ENCODE data around the gene ARHGAP36. TPM values are rescaled to one million over a fixed set of nuclear protein-coding genes. Genes with fewer than 3 reads are reported as not detected.

Gene ARHGAP36
- polyA plus RNA-seq, 2 of the 4 experiments (the other 2 are of a cell fraction), result not detected

- Histone ChIP-seq H3K4me2 (no peak overlapping the region), H3K4me1 (no peaks in the 10 kb centered on the region), H3K27ac (no peak overlapping the region), H3K9me3 (no peaks in the 10 kb centered on the region), H3K4me3 (no peak overlapping the region)
- TF ChIP-seq ATOH8 (CRISPR knock-in tag; IDR thresholded peaks at IDR 0.05; ENCODE audit: low read depth), result no peak
- TF ChIP-seq RFX5 (IDR thresholded peaks at IDR 0.05), result no peak
- TF ChIP-seq HOXB13 (CRISPR knock-in tag; IDR thresholded peaks at IDR 0.05; ENCODE audit: low read depth), result no peak
- no peak for TF ChIP-seq ZNF302 (CRISPR knock-in tag; IDR thresholded peaks at IDR 0.05)
- no peak for TF ChIP-seq HOXB5 (CRISPR knock-in tag; IDR thresholded peaks at IDR 0.05)
- TF ChIP-seq CBX8 (IDR thresholded peaks at IDR 0.05), result no peak
- TF ChIP-seq PBX3 (IDR thresholded peaks at IDR 0.05), result no peak
- no peak for TF ChIP-seq KDM1A (IDR thresholded peaks at IDR 0.05; ENCODE audit: low read depth)
- TF ChIP-seq JUNB (IDR thresholded peaks at IDR 0.05), result no peak
- ChIA-PET CTCF (no interaction called here), POLR2A (no interaction called here)
- no peak for DNase-seq (ENCODE audit: low read depth in 1 of 2, low spot score in 1 of 2)
- no peak for FAIRE-seq
- no peak for ATAC-seq
- 56% methylated on average over 6 of the region's 6 CpGs for WGBS (ENCODE audit: missing lambda C conversion rate)
Measured at GRCh38 chrX:131041667-131042066, 16.5 kb upstream of the ARHGAP36 start.

GRCh38 chrX:131045726-131046125 lies 12.4 kb upstream of the ARHGAP36 start:
- H3K9me3 ChIP-seq, result no peaks in the 10 kb centered on the region
- no peak for DNase-seq (ENCODE audit: low read depth in 1 of 2, low spot score in 1 of 2)
- CTCF ChIA-PET, result no interaction called here
- H3K4me3 ChIP-seq, result no peak overlapping the region
- H3K4me1 ChIP-seq, result no peaks in the 10 kb centered on the region
- no CpG with 5 or more reads among the region's 5 CpGs for WGBS (ENCODE audit: missing lambda C conversion rate)
- no peak for TF ChIP-seq MAZ (IDR thresholded peaks at IDR 0.05; ENCODE audit: borderline replicate concordance, low read depth, low read length)
- TF ChIP-seq ELK1 (IDR thresholded peaks at IDR 0.05; ENCODE audit: low read depth, low read length), result no peak
- TF ChIP-seq POLR2AphosphoS2 (conservative IDR thresholded peaks at IDR 0.05; ENCODE audit: low read length), result no peak
- TF ChIP-seq HMGXB4 (CRISPR knock-in tag; IDR thresholded peaks at IDR 0.05; ENCODE audit: borderline replicate concordance), result no peak
- TF ChIP-seq CBX2 (IDR thresholded peaks at IDR 0.05; ENCODE audit: borderline replicate concordance, low read depth), result no peak
- no peak for TF ChIP-seq KDM5A (IDR thresholded peaks at IDR 0.05)
- no peak for TF ChIP-seq GATA3 (IDR thresholded peaks at IDR 0.05; ENCODE audit: borderline replicate concordance)
- TF ChIP-seq HEYL (CRISPR knock-in tag; IDR thresholded peaks at IDR 0.05), result no peak
- TF ChIP-seq NFE2L2 (conservative IDR thresholded peaks at IDR 0.05; ENCODE audit: low read length), result no peak
- no peak for TF ChIP-seq CEBPB (IDR thresholded peaks at IDR 0.05)
- no peak overlapping the region for H3K27ac ChIP-seq
- no peak for FAIRE-seq
- no peak overlapping the region for H3K4me2 ChIP-seq
- POLR2A ChIA-PET, result no interaction called here
- no peak for ATAC-seq

- DNase-seq (ENCODE audit: low read depth in 1 of 2, low spot score in 1 of 2), result no peak
- WGBS (ENCODE audit: missing lambda C conversion rate), result 59% methylated on average over 5 of the region's 5 CpGs
- ChIA-PET CTCF (no interaction called here), POLR2A (no interaction called here)
- H3K4me3 ChIP-seq, result no peak overlapping the region
- no peak for ATAC-seq
- no peaks in the 10 kb centered on the region for H3K9me3 ChIP-seq
- H3K27ac ChIP-seq, result no peak overlapping the region
- H3K4me2 ChIP-seq, result no peak overlapping the region
- FAIRE-seq, result no peak
- no peaks in the 10 kb centered on the region for H3K4me1 ChIP-seq
- TF ChIP-seq ZSCAN20 (CRISPR knock-in tag; IDR thresholded peaks at IDR 0.05), result no peak
- TF ChIP-seq TFCP2L1 (CRISPR knock-in tag; IDR thresholded peaks at IDR 0.05), result no peak
- TF ChIP-seq MAX (IDR thresholded peaks at IDR 0.05), result no peak
- TF ChIP-seq RARB (CRISPR knock-in tag; IDR thresholded peaks at IDR 0.05), result no peak
- no peak for TF ChIP-seq CBX8 (IDR thresholded peaks at IDR 0.05)
- TF ChIP-seq CTCF (IDR thresholded peaks at IDR 0.05), result no peak
- no peak for TF ChIP-seq HMGXB4 (CRISPR knock-in tag; IDR thresholded peaks at IDR 0.05; ENCODE audit: borderline replicate concordance)
- TF ChIP-seq FOSB (CRISPR knock-in tag; IDR thresholded peaks at IDR 0.05), result no peak
Measured at GRCh38 chrX:131046596-131046995, 11.6 kb upstream of the ARHGAP36 start.

All from A549 (cell line).